HepG2 (cell line): ENCODE results near the gene FGFR3. TPM values are rescaled to one million over a fixed set of nuclear protein-coding genes. Genes with fewer than 3 reads are reported as not detected.

ENCODE experiments used
- ATAC-seq: fragments of 200-7000 bp; cut with Tn5 transposase; 3 replicates; pipeline ENCODE4 v1.9.1; 2020; ENCODE audit warnings: mild to moderate bottlenecking, moderate library complexity
- BruUV-seq: library from RNA; stranded (reverse); fragments of 400-500 nt; replicated peaks from 2 replicates; lab custom pipeline; 2021; lab: Mats Ljungman, UMichigan
- CTCF ChIA-PET: fragments of 300-600 bp; formaldehyde crosslinking; extraction: SDS; loops from one replicate; lab custom pipeline; 2021; ENCODE audit warnings: low total read pairs, inconsistent platforms, low intra/inter-chr PET ratio; lab: Yijun Ruan, JAX
- POLR2A ChIA-PET: fragments of 350-600 bp; sonication (Branson Sonifier 250); formaldehyde crosslinking; loops from one replicate; lab custom pipeline; 2020; ENCODE audit warnings: antibody characterized with exemption, inconsistent platforms; lab: Yijun Ruan, JAX
- DNase-seq: peaks from one replicate; pipeline ENCODE4 v3.0.0-alpha.2; 2015; ENCODE audit warnings: low spot score
- FAIRE-seq: peaks from 3 replicates; lab custom pipeline; 2011; peaks lifted over from hg19 to GRCh38; lab: Jason Lieb, UNC
- H2AFZ ChIP-seq: one replicate; pipeline ENCODE4 v1.6.1; 2011; ENCODE audit warnings: low read length, inconsistent platforms
- H3K27ac ChIP-seq: fragments of 300-600 bp; 3 replicates; pipeline ENCODE4 v1.8.0; 2011; ENCODE audit warnings: mixed run types, mild to moderate bottlenecking, mixed read lengths, low read length, inconsistent platforms; ENCODE audit not compliant: insufficient read depth; ENCODE audit errors: extremely low read length
- H3K27me3 ChIP-seq, 2 experiments: fragments of 200-600 bp in 1 of 2; 2 replicates in 1 of 2; 3 replicates in 1 of 2; pipeline versions ENCODE4 v1.6.0 to v1.8.0; 2011; ENCODE audit warnings: low read length in 2 of 2, mild to moderate bottlenecking in 2 of 2, moderate library complexity in 2 of 2, inconsistent platforms in 1 of 2; ENCODE audit not compliant: insufficient read depth in 2 of 2, control insufficient read depth in 1 of 2
- H3K36me3 ChIP-seq, 2 experiments: fragments of 200-600 bp in 1 of 2; replicated peaks in 1 of 2; 2 replicates in 1 of 2; 3 replicates in 1 of 2; pipeline versions ENCODE4 v1.5.1 to v1.8.0; 2011; ENCODE audit warnings: low read length in 2 of 2, inconsistent platforms in 1 of 2; ENCODE audit not compliant: insufficient read depth in 2 of 2, control insufficient read depth in 1 of 2
- H3K4me1 ChIP-seq: 2 replicates; pipeline ENCODE4 v1.5.1; 2012; ENCODE audit warnings: low read length, inconsistent platforms; ENCODE audit not compliant: insufficient read depth
- H3K4me2 ChIP-seq: 2 replicates; pipeline ENCODE4 v1.6.0; 2011; ENCODE audit warnings: low read depth, low read length, inconsistent platforms
- H3K4me3 ChIP-seq, 3 experiments: fragments of 200-600 bp in 1 of 3; sonication (generic), shearing (Covaris generic) in 1 of 3; replicated peaks in 1 of 3; 2 replicates each; pipeline ENCODE4 v1.5.1; 2011 to 2016; ENCODE audit warnings: low read length in 3 of 3, inconsistent platforms in 2 of 3, low read depth in 2 of 3, mild to moderate bottlenecking in 2 of 3, control low read depth in 1 of 3, mixed read lengths in 1 of 3; ENCODE audit not compliant: insufficient read depth in 1 of 3
- H3K79me2 ChIP-seq: one replicate; pipeline ENCODE4 v1.6.1; 2011; ENCODE audit warnings: low read length, inconsistent platforms; ENCODE audit not compliant: insufficient read depth
- H3K9ac ChIP-seq: 2 replicates; pipeline ENCODE4 v1.6.0; 2011; ENCODE audit warnings: mild to moderate bottlenecking, low read depth, low read length, inconsistent platforms; ENCODE audit not compliant: insufficient read depth
- H3K9me3 ChIP-seq: 2 replicates; pipeline ENCODE4 v1.5.1; 2012; ENCODE audit warnings: mild to moderate bottlenecking, low read length
- H4K20me1 ChIP-seq: 2 replicates; pipeline ENCODE4 v1.6.0; 2011; ENCODE audit warnings: inconsistent platforms, mild to moderate bottlenecking, low read length, moderate library complexity; ENCODE audit not compliant: insufficient read depth
- ETV5 ChIP-seq: IDR thresholded peaks from 2 replicates; pipeline ENCODE4 v1.6.1; 2018; ENCODE audit warnings: missing biosample characterization, missing genetic modification reagents, inconsistent platforms, borderline replicate concordance
- GATAD2A ChIP-seq: IDR thresholded peaks from 2 replicates; pipeline ENCODE4 v1.6.1; 2016
- HNF4G ChIP-seq, 2 experiments: sonication (generic) in 1 of 2; formaldehyde crosslinking in 1 of 2; IDR thresholded peaks; 2 replicates each; pipeline versions ENCODE4 v1.4.0 to v1.6.1; 2011 to 2020; ENCODE audit warnings: borderline replicate concordance in 2 of 2, low read depth in 2 of 2, mild to moderate bottlenecking in 2 of 2, low read length in 1 of 2, missing genetic modification reagents in 1 of 2, moderate library complexity in 1 of 2
- ISL2 ChIP-seq: sonication (generic); formaldehyde crosslinking; IDR thresholded peaks from 2 replicates; pipeline ENCODE4 v1.5.0; 2020; ENCODE audit warnings: missing genetic modification reagents
- MIER3 ChIP-seq: IDR thresholded peaks from 2 replicates; pipeline ENCODE4 v1.6.1; 2016; ENCODE audit warnings: missing compliant biosample characterization, borderline replicate concordance
- MNT ChIP-seq: fragments of 450-650 bp; IDR thresholded peaks from 2 replicates; pipeline ENCODE4 v1.6.1; 2016
- NR3C1 ChIP-seq: sonication (generic); formaldehyde crosslinking; IDR thresholded peaks from 2 replicates; pipeline ENCODE4 v1.4.0; 2020; ENCODE audit warnings: missing genetic modification reagents
- SRSF1 ChIP-seq: fragments of 200-400 bp; formaldehyde crosslinking; optimal IDR thresholded peaks from 2 replicates; pipeline ENCODE3; 2017; ENCODE audit warnings: mild to moderate bottlenecking, low read depth, low read length, moderate library complexity
- SRSF9 ChIP-seq: fragments of 200-400 bp; formaldehyde crosslinking; IDR thresholded peaks from 2 replicates; pipeline ENCODE4 v1.6.1; 2018; ENCODE audit warnings: borderline replicate concordance, mild to moderate bottlenecking, low read depth, low read length; ENCODE audit not compliant: insufficient read depth, poor library complexity, severe bottlenecking
- ZNF276 ChIP-seq: sonication (generic); formaldehyde crosslinking; IDR thresholded peaks from 2 replicates; pipeline ENCODE4 v1.4.0; 2020; ENCODE audit warnings: mild to moderate bottlenecking, low read depth, missing genetic modification reagents
- ZSCAN21 ChIP-seq: sonication (generic); formaldehyde crosslinking; IDR thresholded peaks from 2 replicates; pipeline ENCODE4 v1.8.0; 2022; ENCODE audit warnings: mild to moderate bottlenecking, missing genetic modification reagents, moderate library complexity, borderline replicate concordance
- WGBS: methylation state at CpG from one replicate; pipeline ENCODE4 v1.1.6; 2017; ENCODE audit warnings: low lambda C conversion rate; 5-methylcytosine and 5-hydroxymethylcytosine counted together
- in situ Hi-C: cut with HindIII; loops from 2 replicates; pipeline ENCODE4 v1.10.0; 2017; ENCODE audit warnings: low pct_unique_long_range_greater_than_20kb; ENCODE audit not compliant: extremely low pct_ligation_motif_present
- intact Hi-C: fragments of 100-400 bp; cut with micrococcal nuclease; formaldehyde crosslinking; loops from one replicate; pipeline ENCODE4 v1.10.0; 2022; ENCODE audit not compliant: unreplicated experiment
- polyA plus RNA-seq, 8 experiments: library from polyadenylated mRNA; depleted of rRNA in 3 of 8; stranded (reverse) in 7 of 8; unstranded in 1 of 8; fragments of >200 nt; fragmentation: Illumina TruSeq in 4 of 8; extraction: Trizol in 4 of 8; gene quantifications; 2 replicates each; pipeline versions ENCODE4 v1.2.1 to v1.2.3, GENCODE V29; 2011 to 2016; ENCODE audit warnings: low read depth in 4 of 8, missing spikeins in 1 of 8, mixed read lengths in 1 of 8; ENCODE audit not compliant: insufficient read depth in 1 of 8
- total RNA-seq, 5 experiments: library from RNA; depleted of rRNA; stranded (reverse); fragments of >200 nt; fragmentation: Illumina TruSeq; extraction: Trizol; gene quantifications; 2 replicates each; pipeline ENCODE4 v1.2.3, GENCODE V29; 2016; ENCODE audit warnings: low read depth in 1 of 5
- TF ChIP-seq, protein P1 (sequence below): sonication (generic); formaldehyde crosslinking; IDR thresholded peaks from 2 replicates; pipeline ENCODE4 v1.8.0; 2022; ENCODE audit warnings: mild to moderate bottlenecking, missing genetic modification reagents; ENCODE audit not compliant: insufficient replicate concordance

The FGFR3 gene
- total and polyA plus RNA-seq, 2 of the 13 experiments (the other 11 are each of a cell fraction or from before 2014, with no cell fraction given) = 103 to 109 TPM

DNA sequence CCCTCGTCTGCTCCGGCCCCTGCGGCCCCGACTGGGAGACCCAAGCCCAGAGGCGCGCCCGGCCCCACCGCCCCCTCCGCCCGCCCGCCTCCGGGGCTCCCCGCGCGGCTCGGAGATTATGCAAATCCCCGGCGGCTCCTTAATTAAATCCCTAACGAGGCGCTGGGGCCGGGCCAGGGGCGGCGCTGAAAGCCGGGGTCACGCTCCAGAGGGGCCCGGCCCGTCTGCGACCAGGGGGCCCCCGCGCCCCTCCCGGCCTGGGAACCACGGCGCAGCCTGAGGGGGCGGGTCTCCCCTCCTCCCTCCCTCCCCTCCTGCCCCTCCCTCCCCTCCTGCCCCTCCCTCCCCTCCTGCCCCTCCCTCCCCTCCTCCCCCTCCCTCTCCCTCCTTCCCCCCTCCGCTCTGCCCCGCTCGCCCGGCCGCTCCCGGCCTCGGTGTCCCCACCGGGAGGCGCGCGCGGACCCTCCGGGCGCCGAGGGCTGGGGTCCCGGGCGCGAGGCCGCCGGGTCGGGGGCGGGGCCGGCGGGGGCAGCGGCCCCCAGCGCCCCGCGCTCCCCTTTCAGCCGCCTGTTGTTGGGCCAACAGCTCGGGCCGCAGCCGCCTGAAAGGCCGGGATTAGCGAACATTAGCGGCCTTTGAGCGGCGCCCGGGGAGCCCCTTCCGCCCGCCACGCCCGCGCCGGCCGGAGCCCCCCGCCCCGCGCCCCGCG lies 25.9 kb upstream of the FGFR3 start (continued):
- TF ChIP-seq ZNF276 (CRISPR knock-in tag) (no peak), HNF4G (IDR thresholded peaks at IDR 0.05; ENCODE audit: borderline replicate concordance, low read depth, low read length) (peak; percentile 43; the same call in 1 of the 2 replicates), HNF4G (CRISPR knock-in tag; IDR thresholded peaks at IDR 0.05; ENCODE audit: borderline replicate concordance, low read depth) (no peak), SRSF1 (peak; percentile 3)
- TF ChIP-seq, protein P1, sequence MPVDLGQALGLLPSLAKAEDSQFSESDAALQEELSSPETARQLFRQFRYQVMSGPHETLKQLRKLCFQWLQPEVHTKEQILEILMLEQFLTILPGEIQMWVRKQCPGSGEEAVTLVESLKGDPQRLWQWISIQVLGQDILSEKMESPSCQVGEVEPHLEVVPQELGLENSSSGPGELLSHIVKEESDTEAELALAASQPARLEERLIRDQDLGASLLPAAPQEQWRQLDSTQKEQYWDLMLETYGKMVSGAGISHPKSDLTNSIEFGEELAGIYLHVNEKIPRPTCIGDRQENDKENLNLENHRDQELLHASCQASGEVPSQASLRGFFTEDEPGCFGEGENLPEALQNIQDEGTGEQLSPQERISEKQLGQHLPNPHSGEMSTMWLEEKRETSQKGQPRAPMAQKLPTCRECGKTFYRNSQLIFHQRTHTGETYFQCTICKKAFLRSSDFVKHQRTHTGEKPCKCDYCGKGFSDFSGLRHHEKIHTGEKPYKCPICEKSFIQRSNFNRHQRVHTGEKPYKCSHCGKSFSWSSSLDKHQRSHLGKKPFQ = peak; percentile 5
- TF ChIP-seq, all 625 proteins: peak for 24

DNA sequence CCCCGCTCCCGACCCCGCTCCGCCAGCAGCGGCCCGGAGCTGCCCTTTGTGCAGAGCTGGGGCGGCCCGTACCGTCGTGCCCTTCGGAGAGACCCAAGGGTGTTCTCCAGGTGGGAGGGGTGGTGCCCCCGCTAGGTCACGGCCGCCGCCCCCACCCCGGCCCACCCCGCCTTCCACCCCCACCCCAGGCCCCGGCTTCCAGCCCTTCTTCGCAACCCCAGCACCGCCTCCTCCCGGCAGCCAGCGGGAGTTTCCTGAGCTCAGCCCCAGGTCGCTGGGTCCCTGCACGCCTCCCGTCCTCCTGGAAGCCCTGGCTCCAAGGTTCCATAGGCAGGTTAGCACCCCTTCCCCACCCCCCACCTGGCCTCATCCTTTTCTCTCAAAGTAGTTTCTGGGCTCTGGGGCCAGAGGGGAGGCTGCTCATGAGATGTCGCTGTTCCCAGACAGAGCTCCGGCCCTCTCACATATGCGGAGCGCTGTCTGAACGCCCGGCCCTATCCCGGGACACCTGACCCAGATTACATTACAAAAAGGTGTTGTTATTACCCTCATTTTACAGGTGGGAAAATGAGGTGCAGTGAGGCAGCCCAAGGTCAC lies 25.2 kb upstream of the FGFR3 start:
- in situ Hi-C loops (no loop called here), intact Hi-C loops (loop anchor here (2.0 kb wide), 2 partner anchors 15 to 21 kb away; no protein-coding TSS in a partner anchor)
- H3K9ac ChIP-seq = peak overlapping the region; percentile 72
- H3K79me2 ChIP-seq = no peaks in the 10 kb centered on the region
- H3K4me2 ChIP-seq = peak overlapping the region; percentile 94
- H3K4me3 ChIP-seq = peak overlapping the region; percentile 51 to 67 (median 59)
- 0% methylated on average over 7 of the region's 32 CpGs for WGBS
- no peaks in the 10 kb centered on the region for H3K9me3 ChIP-seq
- peak overlapping the region; percentile 83 for H3K27ac ChIP-seq
- no peak overlapping the region for H2AFZ ChIP-seq
- H4K20me1 ChIP-seq = no peaks in the 10 kb centered on the region
- no peak for FAIRE-seq
- H3K27me3 ChIP-seq = no peaks in the 10 kb centered on the region
- peak; percentile 76 for DNase-seq
- no peaks in the 10 kb centered on the region for H3K36me3 ChIP-seq
- ChIA-PET POLR2A (interaction anchor here (0.6 to 34.3 kb wide), 10 partner anchors 8 to 103 kb away, joined by 3 to 1258 read pairs (median 10); partner anchors contain the start of genes FGFR3 and NSD2), CTCF (interaction anchor here (1.3 to 1.8 kb wide), 2 partner anchors 21 to 42 kb away, joined by 5 read pairs; no protein-coding TSS in a partner anchor)
- H3K4me1 ChIP-seq = peaks cover 83% of the 10 kb centered on the region
- ATAC-seq = peak; percentile 20
- no TSS peak for BruUV-seq
- TF ChIP-seq MNT = no peak
- TF ChIP-seq ISL2 (CRISPR knock-in tag) = peak; percentile 22; the same call in 1 of the 2 replicates
- TF ChIP-seq NR3C1 (CRISPR knock-in tag) = no peak
- no peak for TF ChIP-seq MIER3 (CRISPR knock-in tag)
- 0 out of 2 replicates have a peak, but pooled peaks have one; percentile 10 for TF ChIP-seq ETV5 (CRISPR knock-in tag)
- no peak for TF ChIP-seq SRSF9
- 0 out of 2 replicates have a peak, but pooled peaks have one; percentile 24 for TF ChIP-seq ZSCAN21 (CRISPR knock-in tag)
- TF ChIP-seq GATAD2A (CRISPR knock-in tag) = 0 out of 2 replicates have a peak, but pooled peaks have one; percentile 32
